Adrenal gland (tissue), 5 donors: ENCODE data around the gene TASOR2.

Source experiments
- CTCF ChIP-seq, 6 experiments: fragments of 450-650 bp in 4 of 6; fragments of 200-600 bp in 2 of 6; sonication (generic) in 1 of 6; IDR thresholded peaks; 1 replicate in 5 of 6; 2 replicates in 1 of 6; pipeline versions ENCODE4 v1.5.1 to v1.8.0; 2016 to 2021; ENCODE audit warnings: antibody characterized with exemption in 6 of 6, mild to moderate bottlenecking in 2 of 6, moderate library complexity in 1 of 6
- POLR2A ChIP-seq, 2 donors: fragments of 450-650 bp; IDR thresholded peaks; one replicate each; pipeline ENCODE4 v1.6.1; 2017; ENCODE audit warnings: antibody characterized with exemption in 2 of 2, mild to moderate bottlenecking in 2 of 2, moderate library complexity in 1 of 2
- donor health status: DM: no; HTN: no; CAD: no.

- TF ChIP-seq CTCF (IDR thresholded peaks at IDR 0.05) (no peak), POLR2A (IDR thresholded peaks at IDR 0.05) (no peak)
Measured at GRCh38 chr10:5697342-5697741, 12.7 kb downstream of the TASOR2 start.
